ENCODE results near the gene CDC14B.

The CDC14B gene

DNA sequence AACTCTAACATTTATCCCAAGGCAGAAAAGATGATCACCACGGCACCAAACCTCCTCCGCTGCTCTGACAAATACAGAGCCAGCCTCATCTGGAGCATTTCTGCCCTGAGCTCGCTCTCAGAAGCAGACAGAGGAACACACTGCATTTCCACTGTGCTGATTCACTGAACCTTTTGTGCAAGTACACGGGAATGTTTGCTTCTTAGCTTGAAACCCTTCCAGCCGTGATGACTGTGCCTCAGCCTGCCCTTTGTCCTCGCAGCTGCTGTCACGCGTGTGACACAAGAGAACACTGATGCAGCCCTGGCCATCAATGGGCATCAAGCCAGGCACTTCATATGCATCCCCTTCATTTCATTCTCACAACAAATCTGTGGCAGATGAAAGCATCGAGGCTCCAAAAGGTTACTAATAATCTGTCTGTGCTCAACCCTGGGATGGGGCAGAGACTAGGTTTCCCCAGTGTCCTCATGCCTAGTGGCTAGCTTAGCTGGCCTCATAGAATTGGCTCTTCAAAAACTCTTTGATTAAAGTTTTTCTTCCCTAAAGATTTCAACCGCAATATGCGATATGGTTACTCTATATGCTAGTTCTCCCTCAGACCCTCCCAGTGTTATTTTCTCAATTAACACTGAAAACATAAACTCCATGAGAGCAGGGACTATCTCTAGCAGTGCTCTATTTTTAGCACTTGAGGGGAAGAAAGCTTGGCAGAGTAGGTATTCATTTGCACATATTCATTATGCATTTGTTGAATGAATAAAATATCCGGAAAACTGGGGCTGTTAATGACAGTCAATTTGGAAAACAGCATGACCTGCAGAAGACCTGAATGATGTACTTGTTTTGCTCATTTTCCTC lies 7.3 kb downstream of the CDC14B start:
- DNase-seq (ENCODE audit: extremely low spot score) = no peak
- CTCF ChIA-PET = interaction anchor here (0.5 kb wide), 1 partner anchor 774 kb away, joined by 3 read pairs; no protein-coding TSS in a partner anchor
- POLR2A ChIA-PET = no interaction called here
- no peak for TF ChIP-seq NFRKB (IDR thresholded peaks at IDR 0.05)
- no peak for TF ChIP-seq CTBP1 (IDR thresholded peaks at IDR 0.05; ENCODE audit: borderline replicate concordance)
- no peak for TF ChIP-seq ARNT (IDR thresholded peaks at IDR 0.05)
- no peak for TF ChIP-seq ELF4 (IDR thresholded peaks at IDR 0.05)
- no peak for TF ChIP-seq HDGF (IDR thresholded peaks at IDR 0.05; ENCODE audit: borderline replicate concordance)
- TF ChIP-seq TARDBP (IDR thresholded peaks at IDR 0.05) = no peak
- TF ChIP-seq, protein P1, sequence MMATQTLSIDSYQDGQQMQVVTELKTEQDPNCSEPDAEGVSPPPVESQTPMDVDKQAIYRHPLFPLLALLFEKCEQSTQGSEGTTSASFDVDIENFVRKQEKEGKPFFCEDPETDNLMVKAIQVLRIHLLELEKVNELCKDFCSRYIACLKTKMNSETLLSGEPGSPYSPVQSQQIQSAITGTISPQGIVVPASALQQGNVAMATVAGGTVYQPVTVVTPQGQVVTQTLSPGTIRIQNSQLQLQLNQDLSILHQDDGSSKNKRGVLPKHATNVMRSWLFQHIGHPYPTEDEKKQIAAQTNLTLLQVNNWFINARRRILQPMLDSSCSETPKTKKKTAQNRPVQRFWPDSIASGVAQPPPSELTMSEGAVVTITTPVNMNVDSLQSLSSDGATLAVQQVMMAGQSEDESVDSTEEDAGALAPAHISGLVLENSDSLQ (IDR thresholded peaks at IDR 0.05) = no peak
- TF ChIP-seq LEF1 (IDR thresholded peaks at IDR 0.05; ENCODE audit: borderline replicate concordance) = no peak
- no peak for TF ChIP-seq FOXK2 (IDR thresholded peaks at IDR 0.05)

- DNase-seq (ENCODE audit: extremely low spot score) = no peak
- ChIA-PET POLR2A (no interaction called here), CTCF (interaction anchor here (0.6 kb wide), 1 partner anchor 879 kb away, joined by 3 read pairs; no protein-coding TSS in a partner anchor)
- TF ChIP-seq ARNT (IDR thresholded peaks at IDR 0.05) (no peak), ELF4 (IDR thresholded peaks at IDR 0.05) (no peak), L3MBTL2 (conservative IDR thresholded peaks at IDR 0.05) (no peak), FOXM1 (IDR thresholded peaks at IDR 0.05; ENCODE audit: borderline replicate concordance) (no peak), SP1 (IDR thresholded peaks at IDR 0.05) (no peak), HDGF (IDR thresholded peaks at IDR 0.05; ENCODE audit: borderline replicate concordance) (no peak), SUZ12 (IDR thresholded peaks at IDR 0.05) (no peak), FOXA1 (IDR thresholded peaks at IDR 0.05) (no peak)
These were observed 8.3 kb downstream of the CDC14B start for GRCh38 chr9:96611302-96611701.

DNA sequence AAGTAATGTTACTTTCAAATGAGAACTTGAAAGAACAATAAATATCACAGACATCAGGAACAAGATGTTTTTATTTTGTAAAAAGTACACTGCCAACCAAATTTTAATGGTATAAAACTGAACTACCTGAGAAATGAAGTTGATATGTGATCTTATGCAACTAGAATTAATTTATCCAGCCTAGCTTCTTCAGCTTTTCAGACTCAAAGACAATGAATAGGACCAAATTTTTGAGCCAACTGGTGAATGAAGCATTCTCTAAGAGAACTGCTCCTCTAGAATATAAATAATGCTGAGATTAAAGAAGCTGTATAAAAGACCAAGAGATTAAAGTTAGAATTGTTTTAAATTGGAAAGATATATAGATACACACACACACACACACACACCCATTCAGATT lies 9.9 kb downstream of the CDC14B start:
- no peak for DNase-seq (ENCODE audit: extremely low spot score)
- ChIA-PET CTCF (no interaction called here), POLR2A (no interaction called here)
- TF ChIP-seq LEF1 (IDR thresholded peaks at IDR 0.05; ENCODE audit: borderline replicate concordance) (no peak), ZNF384 (IDR thresholded peaks at IDR 0.05) (no peak), SP1 (IDR thresholded peaks at IDR 0.05) (no peak), SUZ12 (IDR thresholded peaks at IDR 0.05) (no peak), HDGF (IDR thresholded peaks at IDR 0.05; ENCODE audit: borderline replicate concordance) (no peak), ELF4 (IDR thresholded peaks at IDR 0.05) (no peak), FOXA1 (IDR thresholded peaks at IDR 0.05) (no peak), FOXK2 (IDR thresholded peaks at IDR 0.05) (no peak), ARNT (IDR thresholded peaks at IDR 0.05) (no peak)

DNA sequence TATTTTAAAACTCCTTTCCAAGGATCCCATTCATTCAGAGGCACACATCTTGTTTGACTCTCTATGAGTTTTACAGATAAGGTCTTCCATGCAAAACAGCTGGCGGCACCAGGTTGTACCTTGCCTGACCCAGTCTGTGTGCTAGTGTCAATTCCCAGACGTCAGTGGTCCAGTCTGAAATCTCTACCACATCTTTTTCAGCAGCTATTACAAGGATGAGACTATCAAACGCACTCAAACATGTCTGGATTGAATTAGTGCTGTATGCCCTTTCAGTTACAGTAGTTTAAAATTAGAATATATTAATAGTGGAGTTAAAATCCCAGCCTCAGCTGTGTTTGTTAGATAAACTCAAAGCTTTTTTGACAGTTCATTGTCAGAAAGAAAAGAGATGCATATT lies 11.7 kb downstream of the CDC14B start:
- no peak for DNase-seq (ENCODE audit: extremely low spot score)
- ChIA-PET POLR2A (interaction anchor here (1.3 kb wide), 1 partner anchor 10 kb away, joined by 3 read pairs; no protein-coding TSS in a partner anchor), CTCF (no interaction called here)
- TF ChIP-seq HDGF (IDR thresholded peaks at IDR 0.05; ENCODE audit: borderline replicate concordance) (no peak), SP1 (IDR thresholded peaks at IDR 0.05) (no peak), TARDBP (IDR thresholded peaks at IDR 0.05) (no peak), FOXA1 (IDR thresholded peaks at IDR 0.05) (no peak), FOXM1 (IDR thresholded peaks at IDR 0.05; ENCODE audit: borderline replicate concordance) (no peak), SUZ12 (IDR thresholded peaks at IDR 0.05) (no peak), NFRKB (IDR thresholded peaks at IDR 0.05) (no peak), CTBP1 (IDR thresholded peaks at IDR 0.05; ENCODE audit: borderline replicate concordance) (no peak), LEF1 (IDR thresholded peaks at IDR 0.05; ENCODE audit: borderline replicate concordance) (no peak), ELF4 (IDR thresholded peaks at IDR 0.05) (no peak), BHLHE40 (IDR thresholded peaks at IDR 0.05; ENCODE audit: borderline replicate concordance) (no peak), FOXK2 (IDR thresholded peaks at IDR 0.05) (no peak), ZNF384 (IDR thresholded peaks at IDR 0.05) (no peak)

- DNase-seq (ENCODE audit: extremely low spot score) = no peak
- ChIA-PET CTCF (no interaction called here), POLR2A (no interaction called here)
- TF ChIP-seq FOXA1 (IDR thresholded peaks at IDR 0.05) = no peak
- TF ChIP-seq FOXM1 (IDR thresholded peaks at IDR 0.05; ENCODE audit: borderline replicate concordance) = no peak
- no peak for TF ChIP-seq LEF1 (IDR thresholded peaks at IDR 0.05; ENCODE audit: borderline replicate concordance)
- no peak for TF ChIP-seq NFRKB (IDR thresholded peaks at IDR 0.05)
- no peak for TF ChIP-seq SUZ12 (IDR thresholded peaks at IDR 0.05)
- no peak for TF ChIP-seq BHLHE40 (IDR thresholded peaks at IDR 0.05; ENCODE audit: borderline replicate concordance)
- TF ChIP-seq ARNT (IDR thresholded peaks at IDR 0.05) = no peak
- TF ChIP-seq TARDBP (IDR thresholded peaks at IDR 0.05) = no peak
- TF ChIP-seq CTBP1 (IDR thresholded peaks at IDR 0.05; ENCODE audit: borderline replicate concordance) = no peak
- no peak for TF ChIP-seq FOXK2 (IDR thresholded peaks at IDR 0.05)
- TF ChIP-seq L3MBTL2 (conservative IDR thresholded peaks at IDR 0.05) = no peak
- no peak for TF ChIP-seq ZNF384 (IDR thresholded peaks at IDR 0.05)
- TF ChIP-seq, protein P1 (IDR thresholded peaks at IDR 0.05) = no peak
- no peak for TF ChIP-seq HDGF (IDR thresholded peaks at IDR 0.05; ENCODE audit: borderline replicate concordance)
- TF ChIP-seq SP1 (IDR thresholded peaks at IDR 0.05) = no peak
- no peak for TF ChIP-seq ELF4 (IDR thresholded peaks at IDR 0.05)
These were observed 14.3 kb downstream of the CDC14B start for GRCh38 chr9:96605328-96605727.

- TF ChIP-seq ARNT (IDR thresholded peaks at IDR 0.05) (no peak), L3MBTL2 (conservative IDR thresholded peaks at IDR 0.05) (no peak), FOXK2 (IDR thresholded peaks at IDR 0.05) (no peak), CTBP1 (IDR thresholded peaks at IDR 0.05; ENCODE audit: borderline replicate concordance) (no peak), ELF4 (IDR thresholded peaks at IDR 0.05) (no peak), NFRKB (IDR thresholded peaks at IDR 0.05) (no peak), SUZ12 (IDR thresholded peaks at IDR 0.05) (no peak), HDGF (IDR thresholded peaks at IDR 0.05; ENCODE audit: borderline replicate concordance) (no peak), ZNF384 (IDR thresholded peaks at IDR 0.05) (no peak), FOXM1 (IDR thresholded peaks at IDR 0.05; ENCODE audit: borderline replicate concordance) (no peak), FOXA1 (IDR thresholded peaks at IDR 0.05) (no peak)
- TF ChIP-seq, protein P1 (IDR thresholded peaks at IDR 0.05) = no peak
- no peak for DNase-seq (ENCODE audit: extremely low spot score)
- ChIA-PET CTCF (no interaction called here), POLR2A (interaction anchor here (0.9 kb wide), 1 partner anchor 14 kb away, joined by 3 read pairs; no protein-coding TSS in a partner anchor)
These were observed 15.7 kb downstream of the CDC14B start for GRCh38 chr9:96604004-96604319.

Measured in HEK293T (cell line).